K562 (cell line): ENCODE measurements around the gene SMYD1. TPM values are rescaled to one million over a fixed set of nuclear protein-coding genes. Genes with fewer than 3 reads are reported as not detected.

Experiments
- ATAC-seq: fragments of 200-7000 bp; cut with Tn5 transposase; 3 replicates; pipeline ENCODE4 v1.9.1; 2020; ENCODE audit warnings: moderate library complexity
- BruUV-seq: library from RNA; stranded (reverse); fragments of 400-500 nt; replicated peaks from 2 replicates; lab custom pipeline; 2021; lab: Mats Ljungman, UMichigan
- CTCF ChIA-PET: fragments of 300-600 bp; formaldehyde crosslinking; extraction: SDS; loops from one replicate; lab custom pipeline; 2021; ENCODE audit warnings: low intra/inter-chr PET ratio; lab: Yijun Ruan, JAX
- POLR2A ChIA-PET: fragments of 300-600, 350-650 bp; sonication (Branson Sonifier 250); formaldehyde crosslinking; extraction: SDS; loops from one replicate; lab custom pipeline; 2021; ENCODE audit warnings: antibody characterized with exemption, inconsistent platforms; lab: Yijun Ruan, JAX
- DNase-seq, 4 experiments: peaks; one replicate each; pipeline versions ENCODE4 v3.0.0 to v3.0.0-alpha.2; 2011 to 2018; ENCODE audit warnings: low spot score in 3 of 4, mixed read lengths in 3 of 4; ENCODE audit errors: extremely low read depth in 1 of 4
- FAIRE-seq: peaks from 2 replicates; lab custom pipeline; 2011; peaks lifted over from hg19 to GRCh38; lab: Jason Lieb, UNC
- H2AFZ ChIP-seq: 2 replicates; pipeline ENCODE4 v1.6.0; 2011; ENCODE audit warnings: low read depth, low read length, control low read depth, inconsistent platforms
- H3K27ac ChIP-seq: fragments of 200-600 bp; 3 replicates; pipeline ENCODE4 v1.8.0; 2011; ENCODE audit warnings: low read depth, mild to moderate bottlenecking, control low read depth, inconsistent platforms, low read length, moderate library complexity, mixed read lengths; ENCODE audit errors: extremely low read depth
- H3K27me3 ChIP-seq, 2 experiments: fragments of 300-600 bp in 1 of 2; 2 replicates in 1 of 2; 3 replicates in 1 of 2; pipeline versions ENCODE4 v1.6.0 to v1.8.0; 2011; ENCODE audit warnings: inconsistent platforms in 2 of 2, low read length in 2 of 2, mild to moderate bottlenecking in 1 of 2, mixed read lengths in 1 of 2, moderate library complexity in 1 of 2; ENCODE audit not compliant: control insufficient read depth in 2 of 2, insufficient read depth in 2 of 2
- H3K36me3 ChIP-seq: fragments of 300-600 bp; 3 replicates; pipeline ENCODE4 v1.8.0; 2011; ENCODE audit warnings: mild to moderate bottlenecking, low read length, inconsistent platforms; ENCODE audit not compliant: control insufficient read depth, insufficient read depth
- H3K4me1 ChIP-seq, 2 experiments: fragments of 200-600 bp in 1 of 2; replicated peaks in 1 of 2; 2 replicates in 1 of 2; 3 replicates in 1 of 2; pipeline versions ENCODE4 v1.5.1 to v1.8.0; 2011; ENCODE audit warnings: inconsistent platforms in 2 of 2, low read length in 2 of 2, mild to moderate bottlenecking in 1 of 2, mixed read lengths in 1 of 2, moderate library complexity in 1 of 2; ENCODE audit not compliant: control insufficient read depth in 2 of 2, insufficient read depth in 2 of 2
- H3K4me2 ChIP-seq: 2 replicates; pipeline ENCODE4 v1.6.1; 2011; ENCODE audit warnings: low read length, control low read depth, inconsistent platforms, mixed read lengths; ENCODE audit not compliant: insufficient read depth
- H3K4me3 ChIP-seq: fragments of 200-600 bp; sonication (generic), shearing (Covaris generic); 2 replicates; pipeline ENCODE4 v1.5.1; 2016; ENCODE audit warnings: control low read depth, inconsistent platforms
- H3K79me2 ChIP-seq: fragments of 200-600 bp; 3 replicates; pipeline ENCODE4 v1.8.0; 2011; ENCODE audit warnings: low read length, inconsistent platforms; ENCODE audit not compliant: control insufficient read depth, insufficient read depth
- H3K9ac ChIP-seq, 2 experiments: 2 replicates each; pipeline versions ENCODE4 v1.6.0 to v1.6.1; 2011; ENCODE audit warnings: low read depth in 2 of 2, low read length in 2 of 2, control low read depth in 1 of 2, inconsistent platforms in 1 of 2, mild to moderate bottlenecking in 1 of 2, mixed read lengths in 1 of 2; ENCODE audit not compliant: insufficient read depth in 1 of 2
- H3K9me1 ChIP-seq: one replicate; pipeline ENCODE4 v1.6.0; 2011; ENCODE audit warnings: inconsistent platforms, mild to moderate bottlenecking, low read length, moderate library complexity; ENCODE audit not compliant: control insufficient read depth, insufficient read depth
- H3K9me3 ChIP-seq: replicated peaks from 2 replicates; pipeline ENCODE4 v1.5.1; 2011; ENCODE audit warnings: low read depth, low read length, inconsistent platforms; ENCODE audit not compliant: control insufficient read depth, insufficient read depth
- H4K20me1 ChIP-seq: replicated peaks from 2 replicates; pipeline ENCODE4 v1.6.1; 2011; ENCODE audit warnings: low read length, inconsistent platforms, mixed read lengths; ENCODE audit not compliant: control insufficient read depth, insufficient read depth
- SMARCA5 ChIP-seq: fragments of 450-650 bp; IDR thresholded peaks from 2 replicates; pipeline ENCODE4 v1.6.1; 2016
- XRCC4 ChIP-seq: IDR thresholded peaks from one replicate; pipeline ENCODE4 v1.6.1; 2011; ENCODE audit not compliant: insufficient read depth, insufficient read length; ENCODE audit errors: extremely low read depth
- ZNF316 ChIP-seq: fragments of 450-650 bp; IDR thresholded peaks from 2 replicates; pipeline ENCODE4 v1.6.1; 2016
- WGBS: fragments of 100-300 bp; shearing (Covaris generic); methylation state at CpG from one replicate; pipeline ENCODE4 v1.1.6; 2016; ENCODE audit warnings: low coverage, mixed read lengths; ENCODE audit not compliant: insufficient coverage; ENCODE audit errors: missing lambda C conversion rate; 5-methylcytosine and 5-hydroxymethylcytosine counted together
- in situ Hi-C: fragments of 300-500 bp; cut with MboI; formaldehyde crosslinking; loops from 4 replicates; pipeline ENCODE4 v1.15.0; 2018; ENCODE audit warnings: inconsistent platforms, mixed read lengths
- intact Hi-C: fragments of 100-400 bp; cut with micrococcal nuclease; formaldehyde crosslinking; loops from 2 replicates; pipeline ENCODE4 v1.14.2; 2022
- polyA plus RNA-seq, 8 experiments: library from polyadenylated mRNA; depleted of rRNA in 4 of 8; stranded (reverse) in 5 of 8; unstranded in 3 of 8; fragments of >200 nt; fragmentation: Nextera tagmentation in 2 of 8; fragmentation: Illumina TruSeq in 1 of 8; extraction: Ambion mirVana in 2 of 8; extraction: Trizol in 1 of 8; gene quantifications; 2 replicates each; pipeline versions ENCODE4 v1.2.1 to v1.2.3, GENCODE V29; 2011 to 2014; ENCODE audit warnings: inconsistent platforms in 1 of 8, missing spikeins in 1 of 8
- total RNA-seq, 7 experiments: library from RNA; depleted of rRNA in 6 of 7; stranded (reverse); fragments of >200 nt in 6 of 7; fragmentation: Illumina TruSeq in 2 of 7; extraction: Trizol in 2 of 7; gene quantifications; 2 replicates each; pipeline versions ENCODE4 v1.2.1 to v1.2.3, GENCODE V29; 2011 to 2021; ENCODE audit warnings: low replicate concordance in 1 of 7
- TF ChIP-seq, protein P1 (sequence below): fragments of 450-650 bp; formaldehyde crosslinking; IDR thresholded peaks from 2 replicates; pipeline ENCODE4 v1.4.0; 2020; ENCODE audit warnings: mild to moderate bottlenecking, moderate library complexity

The SMYD1 gene
- total and polyA plus RNA-seq, 9 of the 15 experiments (the other 6 are each of a cell fraction or from before 2014, with no cell fraction given) = not detected

DNA sequence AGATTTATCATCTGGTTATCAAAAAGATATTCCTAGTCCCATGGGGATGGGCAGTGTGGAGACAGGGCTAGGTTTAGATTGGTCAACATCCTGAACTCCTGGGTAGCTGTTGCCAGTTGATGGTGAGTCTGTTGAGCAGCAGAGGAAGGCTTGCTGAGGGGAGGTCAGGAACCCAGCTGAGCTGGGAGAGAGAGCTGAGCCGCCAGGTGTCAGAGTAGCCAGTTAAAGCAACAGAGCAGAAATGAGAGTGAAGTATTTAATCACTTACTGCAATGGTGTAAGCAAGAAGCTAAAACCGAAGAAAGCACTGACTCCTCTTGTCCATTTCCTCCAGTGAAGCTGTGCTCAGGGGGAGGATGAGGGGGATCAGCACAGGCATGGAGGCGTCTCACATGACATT, 29.6 kb downstream of the SMYD1 start:
- Histone ChIP-seq H3K9me1 (no peaks in the 10 kb centered on the region), H3K9ac (no peak overlapping the region), H3K4me2 (no peak overlapping the region), H3K27me3 (no peaks in the 10 kb centered on the region; a peak in 3 of 5 replicates), H3K79me2 (no peaks in the 10 kb centered on the region), H3K4me1 (peaks cover 4 to 7% of the 10 kb centered on the region in 2 experiments; a peak in 3 of 5 replicates), H2AFZ (no peak overlapping the region; the same call in 1 of the 2 replicates), H3K27ac (no peak overlapping the region), H3K9me3 (no peaks in the 10 kb centered on the region), H4K20me1 (no peaks in the 10 kb centered on the region), H3K36me3 (no peaks in the 10 kb centered on the region), H3K4me3 (no peak overlapping the region)
- TF ChIP-seq XRCC4 = no peak
- TF ChIP-seq, protein P1, sequence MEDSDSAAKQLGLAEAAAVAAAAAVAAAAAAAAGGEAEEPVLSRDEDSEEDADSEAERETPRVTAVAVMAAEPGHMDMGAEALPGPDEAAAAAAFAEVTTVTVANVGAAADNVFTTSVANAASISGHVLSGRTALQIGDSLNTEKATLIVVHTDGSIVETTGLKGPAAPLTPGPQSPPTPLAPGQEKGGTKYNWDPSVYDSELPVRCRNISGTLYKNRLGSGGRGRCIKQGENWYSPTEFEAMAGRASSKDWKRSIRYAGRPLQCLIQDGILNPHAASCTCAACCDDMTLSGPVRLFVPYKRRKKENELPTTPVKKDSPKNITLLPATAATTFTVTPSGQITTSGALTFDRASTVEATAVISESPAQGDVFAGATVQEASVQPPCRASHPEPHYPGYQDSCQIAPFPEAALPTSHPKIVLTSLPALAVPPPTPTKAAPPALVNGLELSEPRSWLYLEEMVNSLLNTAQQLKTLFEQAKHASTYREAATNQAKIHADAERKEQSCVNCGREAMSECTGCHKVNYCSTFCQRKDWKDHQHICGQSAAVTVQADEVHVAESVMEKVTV (CRISPR knock-in tag) = no peak
- TF ChIP-seq ZNF316 = 0 out of 2 replicates have a peak, but pooled peaks have one; percentile 19
- no peak for TF ChIP-seq SMARCA5
- in situ Hi-C loops = no loop called here
- ChIA-PET POLR2A (interaction anchor here (1.9 kb wide), 1 partner anchor 81 kb away, joined by 7 read pairs; the partner anchor contains the start of gene RNU2-63P), CTCF (no interaction called here)
- BruUV-seq = no TSS peak
- DNase-seq = no peak
- 8% methylated on average over 3 of the region's 3 CpGs for WGBS
- intact Hi-C loops = no loop called here
- no peak for ATAC-seq
- FAIRE-seq = no peak
